GM19193 (cell line): ENCODE measurements around the gene FAP.

Experiments used
- POLR2A ChIP-seq: IDR thresholded peaks from 4 replicates; pipeline ENCODE4 v1.6.1; 2011; ENCODE audit not compliant: insufficient read depth, insufficient read length; ENCODE audit errors: extremely low read depth

The FAP gene

DNA sequence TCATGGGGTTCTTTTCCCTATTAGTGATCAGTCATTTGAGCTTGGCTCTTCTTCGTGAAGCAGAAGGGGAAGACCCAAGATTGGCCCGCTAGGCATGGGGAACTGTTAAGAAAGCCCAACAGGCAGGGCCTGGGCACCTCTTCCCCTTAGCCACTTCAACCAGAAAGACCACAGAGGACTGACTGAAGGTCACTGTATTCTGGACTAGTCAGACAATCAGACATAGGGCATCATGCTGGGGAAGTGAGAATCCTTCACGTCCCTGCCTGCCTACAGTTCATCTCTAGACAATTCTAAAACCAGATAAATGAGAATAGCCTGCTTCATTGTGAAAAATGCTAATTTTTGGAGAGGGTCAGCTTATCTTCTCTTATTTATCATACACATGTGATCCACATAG is 28.1 kb downstream of the FAP start:
- TF ChIP-seq POLR2A, result no peak

GRCh38 chr2:162212366-162212765 is 30.9 kb downstream of the FAP start:
- no peak for TF ChIP-seq POLR2A

- no peak for TF ChIP-seq POLR2A
Observed at GRCh38 chr2:162211732-162212131, 31.5 kb downstream of the FAP start.

GRCh38 chr2:162210385-162210784 is 32.9 kb downstream of the FAP start:
- no peak for TF ChIP-seq POLR2A

- TF ChIP-seq POLR2A, result no peak
Observed at GRCh38 chr2:162202203-162202602, 41.0 kb downstream of the FAP start.

GRCh38 chr2:162200636-162201035 is 42.6 kb downstream of the FAP start:
- TF ChIP-seq POLR2A, result no peak

DNA sequence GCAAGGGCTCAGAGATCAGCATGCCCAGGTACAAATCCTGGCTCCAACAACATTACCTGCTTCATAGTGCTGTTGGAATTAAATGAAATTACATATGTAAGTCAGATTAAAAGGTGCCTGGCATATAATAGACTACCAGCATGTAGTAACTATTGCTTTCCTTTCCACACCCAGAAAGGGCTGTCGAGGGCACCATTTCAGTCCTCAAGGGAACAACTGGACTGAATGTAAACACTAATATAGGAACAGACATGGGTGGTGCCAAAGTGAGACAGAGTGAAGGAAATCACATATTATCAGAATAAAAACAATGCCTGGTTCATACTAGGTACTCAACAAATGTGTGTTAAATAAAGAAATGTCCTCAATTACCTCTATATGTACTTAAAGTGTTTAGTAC is 43.3 kb downstream of the FAP start:
- TF ChIP-seq POLR2A, result no peak

DNA sequence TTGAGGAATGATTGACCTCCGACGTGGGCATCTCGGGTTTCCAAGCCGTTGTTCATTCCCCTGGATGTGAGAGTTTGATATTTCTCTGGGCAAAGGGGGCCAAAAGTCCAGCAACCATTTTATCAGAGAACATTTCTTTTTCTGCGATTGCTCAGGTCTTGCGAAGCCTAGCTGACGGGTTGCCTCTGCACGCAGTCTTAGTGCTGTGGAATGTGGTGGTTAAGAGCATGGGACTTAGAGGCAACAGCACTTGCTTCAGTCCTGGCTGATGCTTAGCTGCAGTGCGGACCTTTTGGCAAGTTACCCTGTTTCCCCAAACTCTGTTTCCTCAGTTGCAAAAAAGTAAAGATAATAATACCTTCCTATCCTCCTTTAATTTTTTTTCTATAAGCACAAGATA is 45.0 kb downstream of the FAP start:
- TF ChIP-seq POLR2A, result no peak

DNA sequence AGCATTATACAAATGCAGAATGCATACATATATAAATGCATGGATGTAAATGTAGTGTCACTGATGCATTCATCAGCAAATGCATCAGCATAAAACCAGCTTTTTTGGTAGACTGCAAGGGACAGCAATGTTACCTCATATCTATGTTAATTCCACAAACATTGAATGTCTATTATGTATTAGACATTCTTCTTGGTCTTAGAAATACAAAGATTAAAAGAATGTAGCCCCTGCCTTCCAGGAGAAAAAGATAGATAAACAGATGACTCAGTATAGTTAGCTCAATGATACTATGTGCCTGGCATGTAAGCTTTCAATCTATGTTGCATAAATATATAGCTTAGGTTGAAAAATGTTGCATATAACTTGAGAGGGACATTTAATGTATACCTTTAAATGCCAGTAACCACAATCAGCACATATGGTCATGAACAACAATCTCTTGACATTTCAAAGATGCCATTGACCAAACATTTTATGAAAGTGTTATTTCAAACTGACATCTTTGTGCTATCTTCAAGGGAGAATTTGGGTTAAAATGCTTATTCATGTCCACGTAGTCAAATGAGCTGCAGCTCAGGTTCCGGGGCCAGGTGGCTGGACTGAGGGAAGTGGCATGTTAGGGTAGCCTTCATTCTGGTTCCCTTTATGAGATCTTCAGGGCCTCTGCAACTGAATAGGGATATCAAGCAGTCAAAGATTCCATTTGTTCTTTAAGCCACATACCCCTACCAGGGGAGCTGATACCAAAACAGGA is 46.0 kb downstream of the FAP start:
- no peak for TF ChIP-seq POLR2A

- TF ChIP-seq POLR2A, result no peak
Observed at GRCh38 chr2:162196638-162197037, 46.6 kb downstream of the FAP start.

DNA sequence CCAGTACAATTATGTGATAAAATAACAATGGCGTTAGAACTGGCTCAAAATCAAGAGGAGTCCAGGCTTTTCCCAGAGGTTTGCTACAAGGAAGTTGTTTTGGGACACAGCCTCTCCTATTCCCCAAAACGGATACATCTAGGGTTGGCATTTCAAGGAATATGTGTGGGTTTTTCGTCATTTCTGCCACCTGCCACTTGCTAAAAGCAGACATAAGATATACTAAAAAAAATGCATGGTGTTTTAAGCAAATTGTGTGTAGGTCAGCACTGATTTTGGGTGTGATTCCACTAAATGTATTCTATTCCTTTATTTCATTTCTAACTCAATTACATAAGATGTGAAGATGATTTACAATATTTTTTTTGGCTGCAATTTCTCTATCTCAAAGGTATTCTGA is 54.8 kb downstream of the FAP start:
- no peak for TF ChIP-seq POLR2A

DNA sequence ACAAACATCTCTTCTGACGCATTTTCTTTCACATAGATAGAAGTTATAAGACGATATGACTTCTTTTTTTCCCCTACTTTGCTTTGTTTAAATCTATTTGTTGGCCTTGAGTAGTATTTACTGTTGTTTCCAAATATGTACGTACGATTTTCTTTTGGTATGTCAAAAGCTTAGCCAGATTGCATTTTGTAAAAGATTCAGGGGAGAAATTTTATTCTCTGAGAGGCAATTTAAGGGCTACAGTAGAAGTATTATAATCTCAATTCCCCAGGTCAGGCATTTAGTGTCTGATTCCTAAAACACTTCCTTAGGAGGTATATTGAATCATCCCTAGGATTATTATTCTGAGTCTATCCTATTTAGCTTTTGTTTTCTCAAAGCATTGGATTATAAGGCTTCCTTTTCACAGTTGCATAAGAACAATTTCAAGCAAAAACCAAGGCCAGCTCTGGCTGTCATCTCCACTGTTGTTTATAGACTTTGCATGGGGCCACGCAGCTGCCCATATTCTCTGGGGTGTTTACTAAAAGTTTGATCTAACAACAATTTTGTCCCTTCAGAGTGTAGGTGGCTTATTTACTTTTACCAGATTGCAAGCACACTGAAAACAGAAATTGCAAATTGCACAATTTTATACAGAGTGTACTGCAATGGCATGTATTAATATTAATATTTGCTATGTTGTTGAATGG is 57.6 kb downstream of the FAP start:
- TF ChIP-seq POLR2A, result no peak

DNA sequence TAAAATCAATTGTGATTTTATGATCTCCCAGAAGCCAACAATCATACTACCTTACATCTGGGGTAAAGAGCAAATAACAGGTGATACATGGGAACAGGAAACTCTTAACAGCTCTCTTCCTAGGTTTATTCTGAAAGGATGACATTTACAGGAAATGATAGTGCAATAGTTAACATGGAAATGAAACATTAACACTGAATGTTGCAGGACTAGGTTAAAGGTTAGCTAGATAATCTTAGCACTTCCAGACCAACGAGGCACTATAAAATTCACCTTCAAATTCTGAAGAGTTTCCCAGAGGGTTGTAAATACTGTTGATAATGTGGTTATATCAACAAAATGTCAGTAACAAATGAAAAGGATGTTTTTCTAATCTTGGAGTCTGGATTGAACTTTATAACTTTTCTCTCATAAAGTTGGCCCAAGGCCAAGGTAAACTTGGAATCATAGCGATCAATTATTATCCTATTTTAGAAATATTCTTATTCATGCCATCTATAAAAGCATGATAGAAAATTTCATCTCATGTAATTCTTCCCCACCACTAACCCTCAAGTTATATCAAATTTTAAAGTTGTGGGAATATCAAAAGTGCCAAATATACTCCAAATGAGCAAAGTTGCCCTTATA is 58.3 kb downstream of the FAP start:
- no peak for TF ChIP-seq POLR2A

DNA sequence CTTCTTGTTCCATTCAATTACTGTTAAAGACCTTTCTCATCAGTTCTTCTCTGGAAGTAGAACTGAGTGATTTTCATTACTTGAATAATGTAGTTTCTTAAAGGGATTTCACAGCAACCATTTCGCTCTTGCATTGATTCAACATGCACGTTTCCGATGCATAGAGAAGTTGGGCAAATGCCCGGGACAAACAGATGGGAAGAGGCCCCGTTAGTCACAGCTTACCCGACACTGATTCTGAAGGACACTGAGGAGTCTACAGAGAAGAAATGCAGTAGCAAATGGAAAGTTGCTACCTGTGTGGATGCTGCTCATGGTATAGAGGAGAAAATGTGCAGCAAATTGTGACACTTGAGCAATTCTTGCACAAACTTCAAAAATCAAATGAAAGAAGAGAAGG is 58.9 kb downstream of the FAP start:
- no peak for TF ChIP-seq POLR2A

GRCh38 chr2:162182395-162182794 is 60.9 kb downstream of the FAP start:
- TF ChIP-seq POLR2A, result no peak

DNA sequence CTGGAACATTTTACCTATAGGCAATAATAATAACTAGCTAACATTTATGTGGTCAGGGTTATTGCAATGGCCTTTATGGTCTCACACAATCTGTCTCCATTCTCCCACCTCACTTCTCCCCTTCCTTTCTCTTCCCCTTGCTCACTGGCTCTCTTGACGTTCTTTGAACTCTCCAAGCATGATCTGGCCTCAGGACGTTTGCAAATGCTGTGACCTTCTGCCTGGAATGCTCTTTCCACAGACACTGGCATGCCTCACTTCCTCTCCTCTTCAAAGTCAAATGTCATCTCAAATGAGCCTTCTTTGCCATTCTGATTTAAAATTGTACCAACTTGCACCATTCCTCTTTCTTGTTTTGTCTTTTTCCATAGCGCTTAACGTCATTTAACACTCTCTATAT is 65.9 kb downstream of the FAP start:
- no peak for TF ChIP-seq POLR2A

DNA sequence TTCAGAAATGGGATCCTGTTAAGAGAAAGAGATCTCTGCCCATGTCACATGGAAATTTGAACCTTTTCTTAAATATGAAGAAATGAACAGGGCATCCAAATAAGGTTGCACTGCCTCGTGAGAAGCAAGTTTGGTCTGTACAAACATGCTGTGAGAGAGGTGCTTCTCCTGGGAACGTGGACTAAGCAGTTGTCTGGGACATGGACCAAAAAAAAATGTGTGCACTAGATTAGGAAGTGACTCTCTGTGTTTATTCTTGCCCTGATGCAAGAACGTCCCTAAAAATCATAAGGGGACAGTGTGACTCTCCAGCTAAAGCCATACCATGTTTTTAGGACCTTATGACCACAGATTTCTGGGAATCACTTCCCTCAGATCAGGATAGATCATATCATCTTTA is 67.5 kb downstream of the FAP start:
- no peak for TF ChIP-seq POLR2A

DNA sequence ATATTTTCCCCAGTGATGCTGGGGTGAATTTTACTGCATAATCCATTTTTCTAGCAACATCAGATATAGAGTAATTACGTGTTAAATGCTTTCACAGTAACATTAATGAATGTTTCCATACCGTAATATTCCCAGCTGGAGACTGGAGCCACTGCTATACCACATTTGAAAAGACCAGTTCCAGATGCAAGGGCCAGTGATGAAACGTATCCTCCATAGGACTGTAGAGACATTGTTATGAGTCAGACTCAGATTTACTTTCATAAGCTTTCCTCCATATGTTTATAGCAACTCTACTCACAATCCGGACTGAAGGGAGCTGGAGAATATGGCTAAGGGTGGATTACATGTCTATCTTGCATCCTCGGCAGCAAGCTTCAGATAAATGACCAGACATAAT is 68.5 kb downstream of the FAP start:
- TF ChIP-seq POLR2A, result no peak
